HG03039 (cell line): ENCODE data around the gene CDK8.

Experiments
- ATAC-seq: cut with Tn5 transposase; IDR thresholded peaks from one replicate; pipeline ENCODE4 v1.9.1; 2021; ENCODE audit warnings: mild to moderate bottlenecking, moderate library complexity; ENCODE audit not compliant: unreplicated experiment

CDK8 gene

DNA sequence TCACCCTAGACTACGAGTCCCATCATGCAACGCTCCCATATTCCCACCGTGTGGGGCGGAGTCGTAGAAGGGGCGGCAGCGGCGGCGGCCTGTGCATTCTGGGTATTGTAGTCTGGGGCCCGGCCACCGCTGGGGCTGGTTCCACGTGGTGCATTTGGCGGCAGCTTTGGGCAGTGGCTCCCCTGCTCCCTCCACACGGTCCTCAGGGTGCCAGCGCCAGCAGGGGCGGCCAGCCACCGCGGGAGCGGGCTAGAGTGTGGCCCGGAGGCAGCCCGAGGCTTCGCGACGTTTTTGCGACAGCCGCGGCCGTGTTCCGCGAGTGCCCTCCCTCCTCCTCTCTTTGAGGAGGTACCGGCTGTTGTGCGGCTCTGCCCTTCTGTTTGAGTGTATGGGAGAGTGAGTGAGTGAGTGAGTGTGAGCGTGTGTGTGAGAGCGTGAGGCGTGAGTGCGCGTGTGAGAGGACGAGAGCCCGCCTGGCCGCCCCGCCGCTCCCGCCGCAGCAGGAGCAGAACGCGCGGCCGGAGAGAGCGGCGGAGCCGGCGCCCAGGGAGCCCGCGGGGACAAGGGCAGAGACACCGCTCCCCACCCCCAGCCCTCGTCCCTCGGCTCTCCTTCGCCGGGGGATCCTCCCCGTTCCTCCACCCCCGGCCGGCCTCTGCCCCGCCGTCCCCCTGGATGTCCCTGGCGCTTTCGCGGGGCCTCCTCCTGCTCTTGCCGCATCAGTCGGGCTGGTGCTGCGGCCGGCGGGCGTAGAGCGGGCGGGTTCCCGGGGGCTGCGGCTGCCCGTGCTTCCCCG, at the start of gene CDK8:
Gene CDK8 (plus strand): TSS at position 343 of the 796 bp plus-strand sequence. CDS start 513 bp downstream, outside the sequence.
- peak; percentile 84 for ATAC-seq

DNA sequence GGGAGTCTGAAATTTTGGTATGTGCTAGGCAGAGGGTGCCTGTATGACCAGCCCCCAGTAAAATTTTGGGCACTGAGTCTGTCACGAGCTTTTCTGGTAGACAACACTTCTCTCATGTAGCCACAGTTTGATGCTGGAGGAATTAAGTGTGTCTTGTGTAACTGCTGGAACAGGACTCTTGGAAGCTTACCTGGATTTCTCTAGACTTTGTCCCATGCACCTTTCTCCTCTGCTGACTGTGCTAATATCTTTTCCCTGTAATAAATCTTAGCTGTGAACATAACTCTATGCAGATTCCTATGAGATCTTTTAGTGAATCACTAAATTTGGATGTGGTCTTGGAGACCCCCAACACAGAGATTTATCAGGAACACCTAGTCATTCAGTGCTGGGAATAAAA, 45.6 kb upstream of the CDK8 start:
- ATAC-seq, result no peak

DNA sequence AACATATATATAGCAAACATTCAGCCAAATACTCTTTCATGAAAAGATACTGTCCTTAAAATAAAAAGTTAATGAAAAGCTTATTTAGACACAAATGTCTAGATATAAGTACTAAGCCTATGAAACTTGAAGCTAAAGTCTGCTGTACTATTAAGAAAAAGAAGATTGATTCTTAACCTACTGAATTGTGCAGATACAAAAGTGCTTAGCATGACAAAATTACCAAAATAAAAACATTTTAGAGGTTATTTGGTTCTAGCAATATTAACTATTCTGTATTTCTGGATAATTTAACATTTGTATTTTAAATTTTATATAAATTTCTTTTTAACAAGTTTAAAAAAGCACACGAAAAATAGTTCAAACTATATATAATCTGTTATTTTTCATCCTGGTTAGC, 40.6 kb upstream of the CDK8 start:
- ATAC-seq, result no peak

DNA sequence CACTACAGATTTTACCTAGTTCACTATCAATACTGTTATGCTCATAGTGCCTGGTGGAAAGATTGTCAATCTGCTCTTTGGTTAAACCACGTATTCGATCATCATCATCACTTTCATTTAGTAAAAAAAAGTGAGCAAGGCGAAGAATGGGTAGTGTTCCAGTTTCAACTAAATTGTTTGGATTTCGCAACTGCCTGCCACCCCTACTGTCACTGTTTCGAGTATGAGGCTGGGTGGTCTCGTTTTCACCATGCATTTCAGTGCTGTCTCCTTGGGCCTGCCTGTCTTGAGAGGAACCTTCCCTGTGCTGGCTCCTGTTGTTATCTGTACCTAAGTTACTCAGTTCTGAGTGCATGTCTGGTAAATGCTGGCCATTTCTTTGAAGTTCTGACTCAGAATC, 39.9 kb upstream of the CDK8 start:
- ATAC-seq, result no peak

DNA sequence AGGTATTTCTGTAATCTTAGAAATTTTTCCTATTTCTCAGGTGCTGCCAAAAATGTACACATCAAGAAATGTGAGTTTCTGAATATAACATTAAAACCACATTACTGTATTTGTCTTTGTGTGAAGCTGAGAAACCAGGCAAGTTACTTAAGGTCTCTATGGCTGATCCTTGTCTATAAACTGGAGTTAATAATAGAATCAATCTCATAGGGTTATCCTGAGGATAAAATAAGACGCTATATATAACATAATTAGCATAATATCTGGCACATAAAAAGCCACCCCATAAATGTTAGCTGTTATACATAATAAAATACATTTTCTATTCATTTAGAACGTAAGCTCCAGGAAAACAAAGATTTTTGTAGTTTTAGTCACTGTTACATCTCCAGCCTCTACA, 37.9 kb upstream of the CDK8 start:
- no peak for ATAC-seq

DNA sequence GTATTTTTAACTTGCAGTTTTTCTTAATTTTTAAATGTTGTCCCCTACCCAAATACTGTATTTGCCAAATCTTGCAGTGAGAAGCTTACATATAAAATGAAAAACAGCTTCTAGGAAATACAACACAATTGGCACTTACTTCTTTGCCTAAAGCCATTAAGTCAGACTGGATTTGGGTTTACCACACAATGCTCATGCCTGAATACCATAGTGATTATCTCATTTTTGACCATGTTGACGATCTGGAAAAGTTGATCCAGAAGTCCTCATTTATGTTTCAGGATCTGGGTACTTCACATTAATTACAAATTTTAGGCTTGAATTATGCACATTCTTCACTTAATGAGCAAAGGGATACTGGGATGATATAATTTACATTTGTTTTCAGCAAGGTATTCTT, 34.2 kb upstream of the CDK8 start:
- ATAC-seq, result no peak

DNA sequence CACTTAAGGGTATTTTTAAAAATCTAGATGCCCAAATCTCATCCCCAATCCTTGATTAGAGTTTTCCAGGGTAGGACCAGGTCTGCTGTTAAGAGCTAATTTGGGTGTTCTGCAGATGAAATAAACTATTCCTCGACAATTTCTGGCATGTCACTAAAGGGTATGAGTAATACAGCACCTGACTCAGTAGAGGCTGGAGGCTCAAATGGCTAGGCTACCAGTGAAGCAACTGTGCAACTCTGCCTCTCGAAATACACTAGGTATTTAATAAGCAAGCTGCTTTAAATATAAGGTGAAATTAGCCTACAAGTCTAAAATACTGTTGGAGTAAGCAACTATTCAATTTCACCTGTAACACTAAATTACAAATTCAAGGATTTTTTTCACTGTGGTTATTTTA, 33.4 kb upstream of the CDK8 start:
- ATAC-seq, result no peak

DNA sequence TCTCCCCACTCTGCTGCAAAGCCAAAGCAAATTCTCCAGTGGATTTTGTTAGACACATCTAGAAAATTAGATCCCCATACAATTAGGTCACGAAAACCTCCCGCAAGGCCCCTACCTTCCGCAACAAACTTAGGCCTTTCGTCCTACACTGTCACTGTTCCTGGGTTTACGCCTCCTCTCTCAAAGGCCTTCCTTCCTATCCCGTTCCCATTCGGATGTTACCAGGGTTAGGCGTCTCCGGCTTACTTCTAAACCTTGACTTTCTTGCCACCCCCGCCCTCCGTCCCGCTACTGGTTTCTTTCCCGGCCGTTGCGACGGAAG, 32.6 kb upstream of the CDK8 start:
- ATAC-seq, result no peak

DNA sequence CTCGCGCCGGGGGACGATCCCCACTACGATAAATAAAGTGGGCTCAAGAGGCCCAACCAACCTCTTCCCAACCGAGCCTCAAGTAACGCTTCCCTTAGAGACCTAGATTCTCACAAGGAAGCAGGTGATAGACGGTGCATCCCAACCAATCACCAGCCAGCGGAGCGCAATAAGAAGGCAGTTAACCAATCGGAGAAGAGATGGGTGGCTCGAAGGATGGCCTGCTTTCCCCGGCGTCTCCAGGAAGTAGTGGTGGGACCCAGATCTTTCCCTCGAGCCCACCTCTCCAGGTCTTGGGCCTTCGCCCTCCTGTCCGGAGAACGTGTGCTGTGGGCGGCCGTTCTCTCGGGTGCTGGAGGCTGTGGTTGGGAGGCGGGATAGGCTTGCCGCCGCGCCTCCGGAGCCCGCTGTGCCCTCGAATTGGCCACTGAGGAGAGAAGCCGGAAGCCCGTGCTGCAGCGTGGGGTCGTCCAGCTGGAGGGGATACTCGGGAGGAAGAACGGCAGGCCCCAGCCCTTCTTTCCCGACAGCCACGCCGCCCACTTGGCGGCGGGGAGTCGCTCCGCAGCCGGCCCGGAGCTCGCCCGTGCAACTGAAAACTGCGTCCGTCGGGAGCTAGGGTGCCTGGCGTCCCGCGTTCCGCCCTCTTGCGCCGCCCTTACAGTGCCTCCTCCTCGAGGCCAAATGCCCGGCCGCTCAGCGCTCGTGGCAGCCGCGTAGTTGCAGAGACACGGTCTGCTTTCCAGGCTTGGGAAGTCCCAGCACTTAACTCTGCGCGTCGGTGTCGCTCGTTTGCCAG, 32.0 kb upstream of the CDK8 start, which contains the start of gene RNF6:
Gene RNF6 (minus strand): TSS at position 594 of the 799 bp plus-strand sequence. CDS start 2,665 bp downstream, outside the sequence.
- peak; percentile 98 for ATAC-seq

DNA sequence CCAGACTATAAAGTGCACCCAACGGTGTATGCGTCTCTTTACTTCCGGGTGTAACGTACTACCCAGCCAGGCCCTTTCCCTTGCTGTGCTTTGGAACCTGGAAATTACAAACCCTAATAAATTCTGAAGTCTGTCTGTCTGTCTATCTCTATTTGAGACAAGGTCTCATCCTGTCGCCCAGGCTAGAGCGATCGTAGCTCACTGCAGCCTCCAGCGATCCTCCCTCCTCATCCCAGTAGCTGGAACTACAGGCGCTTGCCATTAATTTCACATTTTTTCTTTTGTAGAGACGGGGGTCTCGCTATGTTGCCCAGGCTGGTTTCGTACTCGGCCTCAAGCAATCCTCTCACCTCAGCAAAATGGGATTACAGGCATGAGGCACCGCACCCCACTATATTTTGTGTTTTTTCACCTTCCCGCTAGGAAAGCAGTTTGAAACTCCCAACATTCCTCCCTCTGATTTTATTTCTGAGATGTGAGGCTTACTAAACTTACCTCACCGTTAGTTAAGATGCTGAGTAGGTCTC, 31.3 kb upstream of the CDK8 start:
- no peak for ATAC-seq

DNA sequence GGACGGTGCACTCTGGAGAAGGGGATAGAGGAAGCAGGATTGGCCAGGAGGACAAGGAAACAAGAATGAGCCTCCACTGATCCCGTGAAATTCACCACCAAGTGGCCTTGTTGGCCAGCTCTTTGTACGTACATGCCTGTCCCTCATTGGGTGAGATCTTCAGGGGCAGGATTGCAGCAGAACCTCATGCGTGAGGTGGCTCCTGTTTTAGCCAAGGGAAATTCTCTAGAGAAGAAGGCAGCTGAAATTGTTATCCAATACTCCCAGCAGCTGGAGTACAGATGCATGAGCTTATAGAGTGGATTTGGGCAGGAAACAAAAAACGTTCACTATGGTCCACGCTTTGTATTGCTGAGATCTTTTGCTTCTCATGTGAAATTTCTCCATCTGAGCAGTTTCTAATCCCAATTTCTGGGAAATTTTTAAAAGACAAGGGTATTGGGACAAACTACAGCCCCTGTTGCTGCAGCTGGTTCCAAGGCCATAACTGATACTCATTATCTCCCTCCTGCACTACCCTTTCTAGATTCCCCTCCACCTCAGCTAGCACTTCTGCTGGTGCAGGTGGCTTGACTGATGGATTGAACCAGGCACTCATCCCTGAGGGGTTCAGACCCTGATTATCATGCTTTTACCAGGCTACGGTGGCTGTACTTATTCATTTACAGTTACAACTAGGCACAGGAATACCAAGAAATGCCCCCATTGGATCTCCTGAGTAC, 27.9 kb upstream of the CDK8 start:
- no peak for ATAC-seq

DNA sequence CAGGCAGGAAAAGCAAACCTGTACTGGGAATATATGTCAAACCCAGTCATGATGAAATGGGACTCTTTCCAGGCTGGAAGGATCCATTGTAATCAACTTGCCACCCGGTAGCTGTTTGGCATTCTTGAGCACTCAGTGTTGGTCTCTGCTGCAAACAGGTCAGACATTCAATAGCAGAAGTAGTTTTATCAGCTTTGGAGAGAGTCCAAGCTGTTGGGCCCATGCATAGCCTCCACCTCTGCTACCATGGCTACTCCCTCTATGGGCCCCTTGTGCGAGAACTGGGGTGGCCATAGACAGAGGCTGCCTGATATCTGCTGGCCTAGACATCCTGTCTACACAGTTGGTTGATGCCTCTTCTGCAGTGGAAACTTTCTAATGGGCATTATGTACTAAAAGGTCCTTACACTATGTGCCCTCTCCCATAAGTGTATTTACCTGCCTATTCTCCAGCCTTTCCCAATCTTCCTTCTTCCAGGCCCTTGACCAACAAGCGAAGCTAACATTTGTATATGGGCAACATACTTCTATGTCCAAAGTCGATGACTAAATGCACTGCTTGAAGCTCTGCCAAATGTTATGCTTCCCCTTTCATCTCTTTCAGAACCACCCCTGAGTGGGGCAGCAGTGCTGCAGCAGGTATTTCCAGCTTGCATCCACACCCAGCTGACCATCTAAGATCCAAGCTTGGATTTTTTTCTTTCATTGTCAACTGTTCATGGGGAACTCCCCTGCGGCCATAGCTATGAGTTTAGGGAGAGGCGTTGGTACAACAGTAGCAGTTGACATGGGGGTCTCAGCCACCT, 26.6 kb upstream of the CDK8 start:
- ATAC-seq, result no peak

DNA sequence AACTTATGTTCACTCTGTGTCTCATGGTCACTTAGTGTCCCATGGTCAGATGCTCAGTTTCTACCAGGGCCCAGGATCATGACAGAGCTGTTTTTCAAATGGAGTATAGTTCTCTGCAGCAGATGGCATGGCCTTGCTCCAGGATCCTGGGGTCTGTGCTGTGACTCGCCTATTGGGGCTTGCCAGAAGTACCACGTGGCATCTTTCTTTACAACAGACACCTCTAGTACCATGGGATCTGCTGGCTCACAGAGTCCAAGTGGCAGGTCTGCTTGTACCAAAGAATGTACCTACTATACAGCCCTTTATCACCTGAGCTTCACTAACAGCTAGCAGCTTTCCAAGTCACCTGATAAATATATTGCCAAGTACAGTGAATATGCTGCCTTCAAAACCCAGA, 25.8 kb upstream of the CDK8 start:
- no peak for ATAC-seq

DNA sequence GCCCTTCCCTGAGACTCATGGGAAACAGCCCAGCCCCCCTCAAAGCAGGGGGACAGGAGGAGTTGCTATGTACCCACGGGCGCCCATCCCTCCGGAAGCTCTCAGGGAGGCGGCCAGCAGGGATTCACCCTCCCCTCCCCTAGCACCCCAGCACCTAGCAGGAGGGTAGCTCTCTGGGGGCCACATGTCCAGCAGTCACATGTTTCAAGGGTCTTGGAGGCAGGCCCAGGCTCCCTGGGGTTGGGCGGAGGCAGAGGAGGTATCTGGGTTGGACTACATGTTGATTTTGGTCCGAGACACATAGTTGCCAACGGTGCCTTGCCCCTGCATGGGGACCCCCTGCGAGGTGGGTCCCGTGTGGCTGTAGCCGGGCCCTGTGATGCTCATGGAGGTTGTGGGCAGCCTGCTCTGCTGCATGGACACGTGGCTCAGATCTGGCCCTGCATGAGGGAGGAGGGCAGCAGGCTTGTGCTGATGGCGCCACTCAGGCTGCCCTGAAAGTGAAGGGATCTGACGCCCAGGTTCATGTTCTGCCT, 24.8 kb upstream of the CDK8 start:
- ATAC-seq, result no peak

DNA sequence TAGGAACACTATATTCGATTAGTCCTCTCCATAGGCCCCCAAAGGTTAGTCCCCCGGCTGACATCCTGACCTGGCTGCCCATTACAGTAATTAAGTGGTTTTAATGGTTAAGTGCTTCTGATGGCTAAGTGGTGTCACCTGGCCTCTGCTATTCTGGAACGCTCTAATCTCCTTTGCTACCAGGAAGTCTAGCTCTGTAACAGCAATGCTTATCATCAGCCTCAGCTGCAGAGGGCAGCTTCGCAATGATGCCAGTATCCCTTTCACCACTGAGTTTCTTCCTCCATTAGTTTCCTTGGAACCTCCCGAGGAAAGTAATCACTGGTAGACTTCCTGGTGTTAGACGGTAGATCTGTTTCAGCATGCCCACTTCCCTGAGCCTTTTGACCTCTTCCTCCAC, 23.2 kb upstream of the CDK8 start:
- no peak for ATAC-seq

DNA sequence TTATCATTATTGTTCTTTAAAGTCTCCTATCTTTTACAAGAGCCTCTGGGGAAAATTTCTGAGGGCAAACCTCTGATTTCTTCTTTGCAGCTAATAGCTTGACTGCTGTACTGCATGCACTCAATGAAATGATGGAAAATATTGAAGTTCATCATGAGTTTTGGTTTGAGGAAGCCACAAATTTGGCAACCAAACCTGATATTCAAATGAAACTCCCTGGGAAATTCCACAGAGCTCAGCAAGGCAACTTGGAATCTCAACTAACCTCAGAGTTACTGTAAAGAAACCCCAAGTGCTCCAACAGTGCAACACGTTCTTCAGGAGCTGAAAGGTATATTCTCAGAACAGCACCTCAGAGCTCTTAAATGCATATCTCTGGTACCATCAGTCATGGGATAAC, 17.6 kb upstream of the CDK8 start:
- ATAC-seq, result no peak

DNA sequence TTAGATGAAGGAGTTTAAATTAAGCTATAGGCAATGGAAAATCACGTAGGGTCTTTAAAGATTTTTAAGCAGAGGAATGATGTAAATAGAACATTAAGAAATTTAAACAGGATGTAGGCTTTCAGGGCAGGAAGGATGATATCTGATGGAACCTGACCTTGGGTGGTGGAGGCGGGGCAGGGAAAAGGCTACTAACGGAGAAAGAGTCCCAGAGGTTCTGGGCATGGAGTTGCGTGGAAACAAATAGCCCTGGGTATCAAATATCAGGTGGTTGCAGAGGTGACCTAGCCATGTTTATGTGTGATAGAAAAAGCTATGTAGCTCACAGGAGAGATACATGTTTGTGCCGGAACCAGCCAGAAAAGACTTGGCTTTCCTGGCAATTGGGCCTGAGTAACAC, 7.8 kb upstream of the CDK8 start:
- no peak for ATAC-seq

DNA sequence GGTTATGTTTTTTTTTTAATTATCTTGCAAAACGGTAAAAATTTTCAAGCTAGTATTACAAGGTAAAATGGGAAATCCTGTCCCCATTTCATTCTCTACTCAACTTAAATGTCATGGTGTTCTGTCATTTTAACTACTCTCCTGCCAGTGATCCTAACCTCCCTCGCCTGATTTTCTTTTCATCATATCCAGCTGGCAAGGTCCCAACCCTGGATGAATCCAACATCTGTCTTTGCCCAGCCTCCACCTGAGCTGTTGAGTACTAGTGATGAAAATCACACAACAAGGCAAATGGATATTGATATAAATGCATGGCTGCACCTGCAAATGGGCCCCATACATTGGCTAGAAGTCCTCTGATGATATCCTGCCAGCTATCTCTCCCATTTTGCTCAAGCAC, 6.9 kb upstream of the CDK8 start:
- ATAC-seq, result no peak

DNA sequence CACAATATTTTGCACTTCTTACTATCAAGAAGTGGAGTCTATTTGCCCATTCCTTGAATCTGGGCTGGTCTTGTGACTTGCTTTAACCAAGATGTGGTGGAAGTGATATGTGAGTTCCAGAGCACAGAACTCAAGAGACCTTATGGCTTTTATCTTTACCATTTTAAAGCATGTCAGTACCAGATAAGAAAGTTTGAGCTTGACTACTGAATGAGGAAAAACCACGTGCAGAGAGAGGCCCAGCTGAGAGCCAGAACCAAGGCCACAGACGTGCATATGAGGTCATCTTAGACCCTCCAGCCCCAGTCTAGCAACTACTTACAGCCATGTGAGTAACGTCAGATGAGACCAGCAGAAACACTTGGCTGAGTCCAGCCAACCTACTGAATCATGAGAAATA, 6.3 kb upstream of the CDK8 start:
- ATAC-seq, result no peak

DNA sequence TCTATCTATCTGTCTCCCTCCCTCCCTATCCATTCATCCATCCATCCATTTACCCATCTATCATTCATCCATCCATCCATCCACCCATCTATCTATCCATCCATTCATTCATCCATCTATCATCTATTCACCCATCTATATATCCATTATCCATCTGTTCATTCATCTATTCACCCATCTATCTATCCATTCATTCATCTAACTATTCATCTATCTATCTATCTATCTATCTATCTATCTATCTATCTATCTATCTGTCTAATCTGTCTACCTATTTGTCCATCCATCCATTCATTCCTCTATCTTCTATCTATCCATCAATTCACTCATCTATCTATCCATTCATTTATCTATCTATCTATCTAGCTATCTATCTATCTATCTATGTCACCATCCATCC, 4.4 kb upstream of the CDK8 start:
- ATAC-seq, result no peak
